Measurements from ENCODE around the gene VGLL2.

DNA sequence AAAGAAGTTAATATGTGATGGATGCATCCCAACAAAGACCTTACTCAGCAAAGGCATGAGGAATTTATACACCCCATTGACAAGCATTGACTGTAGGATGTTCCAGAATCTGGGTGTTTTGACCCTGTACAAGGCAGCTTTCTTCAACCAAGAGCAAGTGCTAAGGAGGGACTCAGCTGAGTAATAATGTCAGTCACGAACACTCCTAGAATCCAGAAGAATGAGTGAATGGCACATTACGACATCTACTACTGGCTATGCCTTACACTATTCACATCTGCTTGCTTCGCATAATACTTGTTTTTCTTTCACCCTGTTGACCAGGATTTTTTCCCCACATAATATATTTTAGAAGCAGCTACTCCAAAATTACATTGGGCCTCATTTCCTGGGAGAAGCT lies 42.5 kb upstream of the VGLL2 start:
- TF ChIP-seq, protein P1, sequence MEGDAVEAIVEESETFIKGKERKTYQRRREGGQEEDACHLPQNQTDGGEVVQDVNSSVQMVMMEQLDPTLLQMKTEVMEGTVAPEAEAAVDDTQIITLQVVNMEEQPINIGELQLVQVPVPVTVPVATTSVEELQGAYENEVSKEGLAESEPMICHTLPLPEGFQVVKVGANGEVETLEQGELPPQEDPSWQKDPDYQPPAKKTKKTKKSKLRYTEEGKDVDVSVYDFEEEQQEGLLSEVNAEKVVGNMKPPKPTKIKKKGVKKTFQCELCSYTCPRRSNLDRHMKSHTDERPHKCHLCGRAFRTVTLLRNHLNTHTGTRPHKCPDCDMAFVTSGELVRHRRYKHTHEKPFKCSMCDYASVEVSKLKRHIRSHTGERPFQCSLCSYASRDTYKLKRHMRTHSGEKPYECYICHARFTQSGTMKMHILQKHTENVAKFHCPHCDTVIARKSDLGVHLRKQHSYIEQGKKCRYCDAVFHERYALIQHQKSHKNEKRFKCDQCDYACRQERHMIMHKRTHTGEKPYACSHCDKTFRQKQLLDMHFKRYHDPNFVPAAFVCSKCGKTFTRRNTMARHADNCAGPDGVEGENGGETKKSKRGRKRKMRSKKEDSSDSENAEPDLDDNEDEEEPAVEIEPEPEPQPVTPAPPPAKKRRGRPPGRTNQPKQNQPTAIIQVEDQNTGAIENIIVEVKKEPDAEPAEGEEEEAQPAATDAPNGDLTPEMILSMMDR (IDR thresholded peaks at IDR 0.05 in 8 of 11, conservative IDR thresholded peaks at IDR 0.05 in 3 of 11) = no peak
- TF ChIP-seq POLR2AphosphoS5 (IDR thresholded peaks at IDR 0.05) = no peak
